SU-DHL-6 (cell line): ENCODE results near the gene WDCP.

Source experiments
- CTCF ChIP-seq: fragments of 200-600 bp; sonication (generic); IDR thresholded peaks from one replicate; pipeline ENCODE4 v1.5.1; 2017; ENCODE audit warnings: antibody characterized with exemption, mild to moderate bottlenecking, low read length, moderate library complexity; ENCODE audit not compliant: insufficient read depth, poor library complexity, severe bottlenecking
- EZH2phosphoT487 ChIP-seq: fragments of 200-600 bp; sonication (generic), shearing (Covaris generic); conservative IDR thresholded peaks from 2 replicates; pipeline ENCODE4 v1.6.1; 2018; ENCODE audit warnings: mild to moderate bottlenecking, antibody characterized with exemption, low read length, moderate library complexity, mixed read lengths

GRCh38 chr2:24016853-24017703 is 30.1 kb downstream of the WDCP start:
- TF ChIP-seq CTCF, result no peak
- no peak for TF ChIP-seq EZH2phosphoT487
